HEK293 (cell line): ENCODE results near the gene RILP.

ENCODE experiments used
- ELK4 ChIP-seq: IDR thresholded peaks from 2 replicates; pipeline ENCODE4 v1.6.1; 2011; ENCODE audit warnings: mild to moderate bottlenecking, low read depth, low read length, borderline replicate concordance
- PATZ1 ChIP-seq: fragments of 450-650 bp; formaldehyde crosslinking; IDR thresholded peaks from 2 replicates; pipeline ENCODE4 v1.5.1; 2016; ENCODE audit warnings: missing biosample characterization, missing genetic modification characterization
- PBX3 ChIP-seq: sonication (generic); formaldehyde crosslinking; IDR thresholded peaks from 2 replicates; pipeline ENCODE4 v1.8.1; 2022; ENCODE audit warnings: mild to moderate bottlenecking, moderate library complexity, missing genetic modification reagents
- ZNF341 ChIP-seq: fragments of 450-650 bp; formaldehyde crosslinking; IDR thresholded peaks from 2 replicates; pipeline ENCODE4; 2016; ENCODE audit warnings: low read depth, missing biosample characterization, missing genetic modification characterization
- ZNF658 ChIP-seq: fragments of 450-650 bp; formaldehyde crosslinking; IDR thresholded peaks from 2 replicates; pipeline ENCODE4; 2016; ENCODE audit warnings: missing biosample characterization, missing genetic modification characterization
- TF ChIP-seq, protein P1 (sequence below): fragments of 450-650 bp; formaldehyde crosslinking; IDR thresholded peaks from 2 replicates; pipeline ENCODE4 v1.5.1; 2016; ENCODE audit warnings: missing biosample characterization, missing genetic modification characterization

DNA sequence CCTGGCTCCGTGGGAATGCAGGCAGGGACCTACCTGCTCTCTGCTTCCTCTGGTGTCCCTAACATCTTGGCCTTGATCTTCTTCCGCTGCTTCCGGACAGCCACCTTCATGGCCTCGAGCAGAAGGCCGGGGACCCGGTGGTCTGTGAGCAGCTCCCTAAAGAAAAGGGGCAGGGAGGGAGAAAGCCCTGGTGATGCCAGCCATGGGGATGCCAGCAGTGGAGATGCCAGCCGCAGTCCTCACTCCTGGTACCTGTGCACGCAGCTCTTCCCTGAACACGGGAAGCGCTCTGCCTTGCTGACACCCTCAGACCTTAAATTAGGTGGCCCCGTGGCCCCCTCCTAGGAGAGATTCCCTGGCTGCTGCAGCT is 1.9 kb downstream of the RILP start:
- no peak for TF ChIP-seq PATZ1
- TF ChIP-seq ZNF341 (tag by site-specific recombination), result no peak
- TF ChIP-seq PBX3 (CRISPR knock-in tag), result no peak
- TF ChIP-seq, protein P1, sequence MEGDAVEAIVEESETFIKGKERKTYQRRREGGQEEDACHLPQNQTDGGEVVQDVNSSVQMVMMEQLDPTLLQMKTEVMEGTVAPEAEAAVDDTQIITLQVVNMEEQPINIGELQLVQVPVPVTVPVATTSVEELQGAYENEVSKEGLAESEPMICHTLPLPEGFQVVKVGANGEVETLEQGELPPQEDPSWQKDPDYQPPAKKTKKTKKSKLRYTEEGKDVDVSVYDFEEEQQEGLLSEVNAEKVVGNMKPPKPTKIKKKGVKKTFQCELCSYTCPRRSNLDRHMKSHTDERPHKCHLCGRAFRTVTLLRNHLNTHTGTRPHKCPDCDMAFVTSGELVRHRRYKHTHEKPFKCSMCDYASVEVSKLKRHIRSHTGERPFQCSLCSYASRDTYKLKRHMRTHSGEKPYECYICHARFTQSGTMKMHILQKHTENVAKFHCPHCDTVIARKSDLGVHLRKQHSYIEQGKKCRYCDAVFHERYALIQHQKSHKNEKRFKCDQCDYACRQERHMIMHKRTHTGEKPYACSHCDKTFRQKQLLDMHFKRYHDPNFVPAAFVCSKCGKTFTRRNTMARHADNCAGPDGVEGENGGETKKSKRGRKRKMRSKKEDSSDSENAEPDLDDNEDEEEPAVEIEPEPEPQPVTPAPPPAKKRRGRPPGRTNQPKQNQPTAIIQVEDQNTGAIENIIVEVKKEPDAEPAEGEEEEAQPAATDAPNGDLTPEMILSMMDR, result no peak
- no peak for TF ChIP-seq ELK4
- no peak for TF ChIP-seq ZNF658 (tag by site-specific recombination)
